ENCODE data around the gene LFNG. TPM values are rescaled to one million over a fixed set of nuclear protein-coding genes. Genes with fewer than 3 reads are reported as not detected.

Gene LFNG
- polyA plus RNA-seq, 2 of the 4 experiments (the other 2 are of a cell fraction) = 2.3 to 7.3 TPM

DNA sequence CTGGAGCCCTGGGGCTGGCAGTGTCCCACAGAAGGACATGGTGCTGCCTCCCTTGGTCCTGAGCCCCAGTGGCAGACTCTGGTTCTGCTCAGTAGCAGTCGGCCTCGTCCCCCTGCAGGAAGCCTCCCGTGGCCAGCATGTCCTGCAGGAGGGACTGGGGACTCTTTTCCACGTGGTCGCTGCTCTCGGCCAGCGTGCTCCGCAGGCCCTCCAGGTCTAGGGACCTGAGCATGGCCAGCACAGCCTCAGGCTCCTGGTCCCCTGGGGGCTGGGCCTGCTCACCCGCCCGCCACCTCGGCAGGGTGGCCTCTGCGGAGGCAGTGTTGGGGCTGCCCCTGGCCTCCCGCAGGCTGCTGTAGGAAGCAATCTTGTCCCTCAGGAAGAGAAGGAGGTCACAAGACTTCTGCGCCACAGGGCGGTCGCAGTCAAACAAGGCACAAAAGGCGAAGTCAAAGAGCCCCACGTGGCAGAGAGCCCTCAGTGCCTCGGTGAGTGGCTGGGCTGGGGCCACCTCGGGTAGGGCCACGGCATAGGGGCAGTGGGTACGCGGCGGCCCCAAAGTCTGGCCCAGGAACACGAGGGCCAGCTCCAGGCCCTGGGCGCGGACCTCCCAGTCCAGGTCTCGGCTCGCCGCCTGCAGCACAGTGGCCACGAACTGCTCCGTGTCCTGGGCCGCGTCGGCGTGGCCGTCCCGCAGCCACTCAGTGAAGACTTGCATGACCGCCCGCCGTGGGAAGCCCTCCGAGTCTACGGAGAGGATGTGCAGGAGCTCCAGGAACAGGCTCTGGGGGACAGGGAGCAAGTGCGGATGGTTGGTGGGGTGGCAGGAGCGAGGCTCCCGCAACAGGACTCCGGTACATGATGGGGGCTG lies 18.6 kb downstream of the LFNG start:
- no peak for DNase-seq (ENCODE audit: low read depth in 1 of 2, low spot score in 1 of 2)
- FAIRE-seq = no peak
- TF ChIP-seq POLR2AphosphoS2 (conservative IDR thresholded peaks at IDR 0.05; ENCODE audit: low read length) = no peak
- TF ChIP-seq CTCF (IDR thresholded peaks at IDR 0.05) = no peak
- no peak for TF ChIP-seq CEBPB (IDR thresholded peaks at IDR 0.05)
- TF ChIP-seq MAZ (IDR thresholded peaks at IDR 0.05; ENCODE audit: borderline replicate concordance, low read depth, low read length) = no peak
- TF ChIP-seq RNF2 (IDR thresholded peaks at IDR 0.05; ENCODE audit: borderline replicate concordance, low read depth) = no peak
- no peak for TF ChIP-seq MYC (IDR thresholded peaks at IDR 0.05; ENCODE audit: borderline replicate concordance, low read length)
- no peak for TF ChIP-seq ELK1 (IDR thresholded peaks at IDR 0.05; ENCODE audit: low read depth, low read length)
- no peak for TF ChIP-seq ESRRA (IDR thresholded peaks at IDR 0.05; ENCODE audit: borderline replicate concordance, low read length)
- no peak for TF ChIP-seq KDM1A (IDR thresholded peaks at IDR 0.05; ENCODE audit: low read depth)
- no peak for TF ChIP-seq E2F6 (IDR thresholded peaks at IDR 0.05; ENCODE audit: borderline replicate concordance, low read depth)
- TF ChIP-seq CBX2 (IDR thresholded peaks at IDR 0.05; ENCODE audit: borderline replicate concordance, low read depth) = no peak
- TF ChIP-seq NPAS2 (CRISPR knock-in tag; IDR thresholded peaks at IDR 0.05; ENCODE audit: borderline replicate concordance) = no peak
- peak; percentile 64 to 65 for ATAC-seq
- ChIA-PET CTCF (interaction anchor here (0.6 to 1.3 kb wide), 3 partner anchors 12 to 139 kb away, joined by 3 to 4 read pairs (median 3); no protein-coding TSS in a partner anchor), POLR2A (no interaction called here)
- WGBS (ENCODE audit: missing lambda C conversion rate) = 93% methylated on average over 26 of the region's 47 CpGs
- no peak overlapping the region for H3K4me2 ChIP-seq
- no peaks in the 10 kb centered on the region for H3K4me1 ChIP-seq
- no peaks in the 10 kb centered on the region for H3K9me3 ChIP-seq
- no peak overlapping the region for H3K4me3 ChIP-seq
- no peak overlapping the region for H3K27ac ChIP-seq

- TF ChIP-seq RNF2 (IDR thresholded peaks at IDR 0.05; ENCODE audit: borderline replicate concordance, low read depth) = no peak
- no peak for TF ChIP-seq MAFK (IDR thresholded peaks at IDR 0.05; ENCODE audit: partially characterized antibody)
- TF ChIP-seq RAD21 (conservative IDR thresholded peaks at IDR 0.05 in 1 of 2, IDR thresholded peaks at IDR 0.05 in 1 of 2) = no peak
- TF ChIP-seq SMC3 (IDR thresholded peaks at IDR 0.05) = no peak
- ATAC-seq (no peak), FAIRE-seq (no peak), DNase-seq (ENCODE audit: low read depth in 1 of 2, low spot score in 1 of 2) (no peak)
- H3K27ac ChIP-seq = no peak overlapping the region
- H3K9me3 ChIP-seq = no peaks in the 10 kb centered on the region
- CTCF ChIA-PET = interaction anchor here (1.0 to 1.3 kb wide), 3 partner anchors 13 to 70 kb away, joined by 3 to 4 read pairs (median 4); partner anchors contain the start of gene BRAT1
- H3K4me1 ChIP-seq = no peaks in the 10 kb centered on the region
- no peak overlapping the region for H3K4me2 ChIP-seq
- 95% methylated on average over 19 of the region's 32 CpGs for WGBS (ENCODE audit: missing lambda C conversion rate)
- no peak overlapping the region for H3K4me3 ChIP-seq
- POLR2A ChIA-PET = no interaction called here
These were observed 19.7 kb downstream of the LFNG start for GRCh38 chr7:2539031-2539911.

DNA sequence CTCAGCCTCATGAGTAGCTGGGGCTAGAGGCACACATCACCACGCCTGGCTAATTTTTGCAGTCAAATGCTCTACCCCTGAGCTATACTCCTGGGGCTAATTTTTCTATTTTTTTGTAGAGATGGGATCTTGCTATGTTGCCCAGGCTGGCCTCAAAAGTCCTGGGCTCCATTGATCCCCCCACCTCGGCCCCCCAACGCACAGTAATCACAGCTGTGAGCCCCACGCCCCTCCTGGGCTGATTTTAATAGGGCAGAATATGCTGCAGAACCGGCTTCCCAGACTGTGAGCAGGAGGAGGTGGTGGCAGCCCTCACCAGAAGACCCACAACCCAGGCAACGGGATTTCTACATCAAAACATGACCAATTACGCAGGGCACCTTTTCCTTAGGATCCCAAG lies 20.6 kb downstream of the LFNG start:
- Histone ChIP-seq H3K4me1 (no peaks in the 10 kb centered on the region), H3K27ac (no peak overlapping the region), H3K9me3 (no peaks in the 10 kb centered on the region), H3K4me3 (no peak overlapping the region), H3K4me2 (no peak overlapping the region)
- CTCF ChIA-PET = no interaction called here
- 89% methylated on average over 7 of the region's 7 CpGs for whole genome bisulfite sequencing (ENCODE audit: missing lambda C conversion rate)
- no peak for TF ChIP-seq RCOR1 (IDR thresholded peaks at IDR 0.05; ENCODE audit: low read depth, low read length)
- no peak for ATAC-seq
- POLR2A ChIA-PET = no interaction called here
- DNase-seq (ENCODE audit: low read depth in 1 of 2, low spot score in 1 of 2) = no peak
- FAIRE-seq = no peak
